A549 (cell line): ENCODE data around the gene TBCK. TPM values are rescaled to one million over a fixed set of nuclear protein-coding genes. Genes with fewer than 3 reads are reported as not detected.

Source experiments
- ATAC-seq, 2 experiments: fragments of 200-7000 bp in 1 of 2; fragments of >200 bp in 1 of 2; cut with Nextera tagmentation in 1 of 2; cut with Tn5 transposase in 1 of 2; 3 replicates each; pipeline versions ENCODE4 v1.8.0 to v1.9.1; 2018 to 2020; ENCODE audit warnings: mild to moderate bottlenecking in 1 of 2, moderate library complexity in 1 of 2
- CTCF ChIA-PET: fragments of 300-600 bp; sonication (Branson Sonifier 250); formaldehyde crosslinking; extraction: SDS; loops from one replicate; lab custom pipeline; 2021; ENCODE audit warnings: antibody characterized with exemption, inconsistent platforms; lab: Yijun Ruan, JAX
- POLR2A ChIA-PET: fragments of 350-600 bp; formaldehyde crosslinking; extraction: SDS; loops from one replicate; lab custom pipeline; 2021; ENCODE audit warnings: antibody characterized with exemption, inconsistent platforms; lab: Yijun Ruan, JAX
- DNase-seq, 2 experiments: peaks; one replicate each; pipeline versions ENCODE4 v3.0.0 to v3.0.0-alpha.2; 2011 to 2016; ENCODE audit warnings: low read depth in 1 of 2, low spot score in 1 of 2
- FAIRE-seq: peaks from 2 replicates; lab custom pipeline; 2011; peaks lifted over from hg19 to GRCh38; lab: Jason Lieb, UNC
- H3K27ac ChIP-seq, 2 experiments: fragments of >200 bp; sonication (Bioruptor Twin); formaldehyde crosslinking; 3 replicates each; pipeline ENCODE4 v1.5.1; 2016 to 2017
- H3K4me1 ChIP-seq: fragments of >200 bp; sonication (Bioruptor Twin); formaldehyde crosslinking; 3 replicates; pipeline ENCODE4 v1.6.1; 2016
- H3K4me2 ChIP-seq: fragments of >200 bp; sonication (Bioruptor Twin); formaldehyde crosslinking; 3 replicates; pipeline ENCODE4 v1.6.1; 2016
- H3K4me3 ChIP-seq: fragments of >200 bp; sonication (Bioruptor Twin); formaldehyde crosslinking; 3 replicates; pipeline ENCODE4 v1.5.1; 2016
- H3K9me3 ChIP-seq: fragments of >200 bp; sonication (Bioruptor Twin); formaldehyde crosslinking; 3 replicates; pipeline ENCODE4 v1.6.1; 2016
- CHD2 ChIP-seq: fragments of 150-350 bp; IDR thresholded peaks from 2 replicates; pipeline ENCODE4 v1.6.1; 2014; ENCODE audit warnings: low read length; ENCODE audit not compliant: partially characterized antibody
- EHF ChIP-seq: fragments of 250-450 bp; sonication (Bioruptor Pico); IDR thresholded peaks from 2 replicates; pipeline ENCODE4 v1.5.0; 2020; ENCODE audit warnings: mild to moderate bottlenecking
- EHMT2 ChIP-seq: fragments of 200-600 bp; sonication (generic); IDR thresholded peaks from 2 replicates; pipeline ENCODE4 v1.6.1; 2016; ENCODE audit warnings: antibody characterized with exemption, low read depth, mild to moderate bottlenecking, moderate library complexity
- FOSL2 ChIP-seq, 2 experiments: fragments of 450-650 bp in 1 of 2; fragments of >200 bp in 1 of 2; sonication (Bioruptor Twin) in 1 of 2; formaldehyde crosslinking; IDR thresholded peaks; 2 replicates each; pipeline versions ENCODE4 v1.5.0 to v1.6.1; 2016 to 2020; ENCODE audit warnings: mild to moderate bottlenecking in 1 of 2, moderate library complexity in 1 of 2
- HDAC2 ChIP-seq: fragments of 200-600 bp; sonication (generic); IDR thresholded peaks from 2 replicates; pipeline ENCODE4 v1.6.1; 2016
- HEYL ChIP-seq: fragments of 250-450 bp; sonication (Bioruptor Pico); IDR thresholded peaks from 2 replicates; pipeline ENCODE4 v1.8.0; 2021; ENCODE audit warnings: mild to moderate bottlenecking, moderate library complexity
- HOXA7 ChIP-seq: fragments of 250-450 bp; sonication (Bioruptor Pico); IDR thresholded peaks from 2 replicates; pipeline ENCODE4 v1.5.0; 2020; ENCODE audit warnings: mild to moderate bottlenecking, moderate library complexity
- HOXB13 ChIP-seq: fragments of 250-450 bp; sonication (Bioruptor Pico); IDR thresholded peaks from 2 replicates; pipeline ENCODE4 v1.5.0; 2020; ENCODE audit warnings: low read depth, mild to moderate bottlenecking, moderate library complexity
- JUN ChIP-seq, 2 experiments: fragments of >200 bp; sonication (Bioruptor Twin); formaldehyde crosslinking; IDR thresholded peaks; 2 replicates in 1 of 2; 3 replicates in 1 of 2; pipeline ENCODE4 v1.6.1; 2016 to 2017
- KDM5A ChIP-seq: fragments of 200-600 bp; sonication (generic); IDR thresholded peaks from 2 replicates; pipeline ENCODE4 v1.6.1; 2016; ENCODE audit warnings: antibody characterized with exemption, mild to moderate bottlenecking
- MAFK ChIP-seq: fragments of 450-650 bp; IDR thresholded peaks from 2 replicates; pipeline ENCODE4 v1.6.1; 2014; ENCODE audit not compliant: partially characterized antibody
- MAZ ChIP-seq: fragments of 150-350 bp; IDR thresholded peaks from 2 replicates; pipeline ENCODE4 v1.6.1; 2014; ENCODE audit warnings: antibody characterized with exemption, low read depth, low read length, borderline replicate concordance
- NPAS2 ChIP-seq: fragments of 250-450 bp; sonication (Bioruptor Pico); IDR thresholded peaks from 2 replicates; pipeline ENCODE4 v1.8.0; 2022; ENCODE audit warnings: mild to moderate bottlenecking, moderate library complexity, borderline replicate concordance
- NR3C1 ChIP-seq: fragments of >200 bp; sonication (Bioruptor Twin); formaldehyde crosslinking; IDR thresholded peaks from 3 replicates; pipeline ENCODE4 v1.6.1; 2017
- RARB ChIP-seq: fragments of 250-450 bp; sonication (Bioruptor Pico); IDR thresholded peaks from 2 replicates; pipeline ENCODE4 v1.8.0; 2021; ENCODE audit warnings: mild to moderate bottlenecking, moderate library complexity
- REST ChIP-seq: fragments of 200-600 bp; sonication (generic); IDR thresholded peaks from 2 replicates; pipeline ENCODE4 v1.6.1; 2016; ENCODE audit warnings: antibody characterized with exemption, mild to moderate bottlenecking, moderate library complexity
- RFX5 ChIP-seq: fragments of 450-650 bp; IDR thresholded peaks from 2 replicates; pipeline ENCODE4 v1.7.1; 2014; ENCODE audit warnings: antibody characterized with exemption, mild to moderate bottlenecking, moderate library complexity
- SREBF2 ChIP-seq: fragments of 450-650 bp; IDR thresholded peaks from 2 replicates; pipeline ENCODE4 v1.6.1; 2014; ENCODE audit warnings: mild to moderate bottlenecking, moderate library complexity
- TP53 ChIP-seq: fragments of 250-450 bp; sonication (Bioruptor Pico); IDR thresholded peaks from 2 replicates; pipeline ENCODE4 v1.5.0; 2021; ENCODE audit warnings: mild to moderate bottlenecking, moderate library complexity
- ZFP36 ChIP-seq: fragments of 450-650 bp; IDR thresholded peaks from 2 replicates; pipeline ENCODE4 v1.6.1; 2014; ENCODE audit warnings: borderline replicate concordance; ENCODE audit not compliant: partially characterized antibody
- ZNF302 ChIP-seq: fragments of 250-450 bp; sonication (Bioruptor Pico); IDR thresholded peaks from 2 replicates; pipeline ENCODE4 v1.9.0; 2021; ENCODE audit warnings: inconsistent platforms, mild to moderate bottlenecking, moderate library complexity
- WGBS: methylation state at CpG from one replicate; pipeline ENCODE4 v1.1.6; 2017; ENCODE audit errors: missing lambda C conversion rate; 5-methylcytosine and 5-hydroxymethylcytosine counted together
- polyA plus RNA-seq, 4 experiments: library from polyadenylated mRNA; depleted of rRNA in 3 of 4; stranded (reverse); fragments of >200 nt; fragmentation: RNase III in 1 of 4; extraction: RNeasy Plus Mini Kit Qiagen cat#74134 plus additional on column Dnase treatment in 1 of 4; gene quantifications; 2 replicates in 3 of 4; 3 replicates in 1 of 4; pipeline ENCODE4 v1.2.3, GENCODE V29; 2011 to 2017
- TF ChIP-seq, protein P1 (sequence below): IDR thresholded peaks from 2 replicates; pipeline ENCODE4 v1.6.1; 2012
- TF ChIP-seq, protein P2 (sequence below): fragments of >200 bp; sonication (Bioruptor Twin); formaldehyde crosslinking; IDR thresholded peaks from 3 replicates; pipeline ENCODE4 v1.5.1; 2016
- TF ChIP-seq, protein P3 (sequence below): fragments of >200 bp; sonication (Bioruptor Twin); formaldehyde crosslinking; IDR thresholded peaks from 3 replicates; pipeline ENCODE4 v1.6.1; 2016
- TF ChIP-seq, protein P4 (sequence below): fragments of >200 bp; sonication (Bioruptor Twin); formaldehyde crosslinking; IDR thresholded peaks from 2 replicates; pipeline ENCODE4 v1.6.1; 2016

Gene TBCK
- polyA plus RNA-seq, 2 of the 4 experiments (the other 2 are of a cell fraction): 3.9 to 18.4 TPM

DNA sequence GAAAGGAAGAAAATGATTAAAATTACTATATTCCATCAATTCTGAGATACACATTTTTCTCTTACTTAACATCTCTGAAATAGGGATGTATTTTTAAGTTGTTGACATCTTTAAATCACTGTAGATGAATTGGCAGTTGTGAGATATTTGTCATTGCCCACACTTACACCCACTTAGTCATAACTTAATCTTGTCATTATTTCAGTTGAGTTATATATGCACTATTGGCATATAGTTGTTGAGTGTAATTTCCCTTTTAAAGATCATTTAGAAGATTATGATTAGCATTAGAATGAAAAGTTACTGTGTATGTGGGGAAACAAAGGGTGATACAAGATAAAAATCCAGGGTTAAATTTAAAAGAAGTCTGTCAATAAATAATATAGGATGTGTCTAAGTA lies 2.5 kb upstream of the TBCK start:
- Histone ChIP-seq H3K4me3 (no peak overlapping the region), H3K4me2 (peak overlapping the region; percentile 97; the same call in 2 of the 3 replicates)
- CTCF ChIA-PET: no interaction called here

GRCh38 chr4:106317815-106318214 lies 1.8 kb upstream of the TBCK start:
- WGBS: 56% methylated on average over 1 of the region's 1 CpG
- FAIRE-seq (no peak), DNase-seq (no peak), ATAC-seq (no peak)
- H3K4me3 ChIP-seq: peak overlapping the region; percentile 91; the same call in 2 of the 3 replicates
- no peaks in the 10 kb centered on the region for H3K9me3 ChIP-seq
- no peak for TF ChIP-seq MAFK
- no peak for TF ChIP-seq ZNF302 (CRISPR knock-in tag)
- no peak for TF ChIP-seq RFX5
- no peak for TF ChIP-seq FOSL2 (IDR thresholded peaks at IDR 0.05)
- no peak for TF ChIP-seq FOSL2 (CRISPR knock-in tag; IDR thresholded peaks at IDR 0.05)
- no peak for TF ChIP-seq EHMT2
- TF ChIP-seq NPAS2 (CRISPR knock-in tag): no peak
- TF ChIP-seq HOXB13 (CRISPR knock-in tag): no peak
- TF ChIP-seq RARB: no peak
- TF ChIP-seq EHF (CRISPR knock-in tag): no peak
- TF ChIP-seq HDAC2: no peak
- no peak for TF ChIP-seq SREBF2
- TF ChIP-seq, protein P1, sequence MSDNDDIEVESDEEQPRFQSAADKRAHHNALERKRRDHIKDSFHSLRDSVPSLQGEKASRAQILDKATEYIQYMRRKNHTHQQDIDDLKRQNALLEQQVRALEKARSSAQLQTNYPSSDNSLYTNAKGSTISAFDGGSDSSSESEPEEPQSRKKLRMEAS: no peak
- TF ChIP-seq JUN (IDR thresholded peaks at IDR 0.05): no peak
- TF ChIP-seq, protein P2, sequence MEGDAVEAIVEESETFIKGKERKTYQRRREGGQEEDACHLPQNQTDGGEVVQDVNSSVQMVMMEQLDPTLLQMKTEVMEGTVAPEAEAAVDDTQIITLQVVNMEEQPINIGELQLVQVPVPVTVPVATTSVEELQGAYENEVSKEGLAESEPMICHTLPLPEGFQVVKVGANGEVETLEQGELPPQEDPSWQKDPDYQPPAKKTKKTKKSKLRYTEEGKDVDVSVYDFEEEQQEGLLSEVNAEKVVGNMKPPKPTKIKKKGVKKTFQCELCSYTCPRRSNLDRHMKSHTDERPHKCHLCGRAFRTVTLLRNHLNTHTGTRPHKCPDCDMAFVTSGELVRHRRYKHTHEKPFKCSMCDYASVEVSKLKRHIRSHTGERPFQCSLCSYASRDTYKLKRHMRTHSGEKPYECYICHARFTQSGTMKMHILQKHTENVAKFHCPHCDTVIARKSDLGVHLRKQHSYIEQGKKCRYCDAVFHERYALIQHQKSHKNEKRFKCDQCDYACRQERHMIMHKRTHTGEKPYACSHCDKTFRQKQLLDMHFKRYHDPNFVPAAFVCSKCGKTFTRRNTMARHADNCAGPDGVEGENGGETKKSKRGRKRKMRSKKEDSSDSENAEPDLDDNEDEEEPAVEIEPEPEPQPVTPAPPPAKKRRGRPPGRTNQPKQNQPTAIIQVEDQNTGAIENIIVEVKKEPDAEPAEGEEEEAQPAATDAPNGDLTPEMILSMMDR: no peak
- no peak for TF ChIP-seq ZFP36
- TF ChIP-seq, protein P3, sequence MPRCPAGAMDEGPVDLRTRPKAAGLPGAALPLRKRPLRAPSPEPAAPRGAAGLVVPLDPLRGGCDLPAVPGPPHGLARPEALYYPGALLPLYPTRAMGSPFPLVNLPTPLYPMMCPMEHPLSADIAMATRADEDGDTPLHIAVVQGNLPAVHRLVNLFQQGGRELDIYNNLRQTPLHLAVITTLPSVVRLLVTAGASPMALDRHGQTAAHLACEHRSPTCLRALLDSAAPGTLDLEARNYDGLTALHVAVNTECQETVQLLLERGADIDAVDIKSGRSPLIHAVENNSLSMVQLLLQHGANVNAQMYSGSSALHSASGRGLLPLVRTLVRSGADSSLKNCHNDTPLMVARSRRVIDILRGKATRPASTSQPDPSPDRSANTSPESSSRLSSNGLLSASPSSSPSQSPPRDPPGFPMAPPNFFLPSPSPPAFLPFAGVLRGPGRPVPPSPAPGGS: no peak
- TF ChIP-seq HOXA7 (CRISPR knock-in tag): no peak
- ChIA-PET POLR2A (no interaction called here), CTCF (no interaction called here)
- H3K27ac ChIP-seq: no peak overlapping the region
- peaks cover 35% of the 10 kb centered on the region; the same call in 2 of the 3 replicates for H3K4me1 ChIP-seq
- H3K4me2 ChIP-seq: peak overlapping the region; percentile 97

More for the DNA sequence above, 2.5 kb upstream of the TBCK start:
- TF ChIP-seq JUN (IDR thresholded peaks at IDR 0.05): no peak
- no peak for TF ChIP-seq KDM5A
- no peak for TF ChIP-seq HEYL (CRISPR knock-in tag)
- TF ChIP-seq FOSL2 (IDR thresholded peaks at IDR 0.05): no peak
- TF ChIP-seq FOSL2 (CRISPR knock-in tag; IDR thresholded peaks at IDR 0.05): no peak
- no peak for TF ChIP-seq HDAC2
- Histone ChIP-seq H3K4me1 (peaks cover 41% of the 10 kb centered on the region), H3K27ac (no peak overlapping the region), H3K9me3 (no peaks in the 10 kb centered on the region)
- DNase-seq (no peak), ATAC-seq (no peak), FAIRE-seq (no peak)
- POLR2A ChIA-PET: no interaction called here

- ATAC-seq: no peak
- DNase-seq: peak in 1 of 2 experiments; percentile 0
- Histone ChIP-seq H3K27ac (peak overlapping the region; percentile 90 to 100), H3K9me3 (no peaks in the 10 kb centered on the region), H3K4me3 (peak overlapping the region; percentile 91), H3K4me1 (peaks cover 29% of the 10 kb centered on the region; the same call in 2 of the 3 replicates), H3K4me2 (peak overlapping the region; percentile 97)
- CTCF ChIA-PET: interaction anchor here (1.0 kb wide), 1 partner anchor 12 kb away, joined by 3 read pairs; no protein-coding TSS in a partner anchor
- POLR2A ChIA-PET: no interaction called here
- 5% methylated on average over 13 of the region's 13 CpGs for WGBS
- no peak for FAIRE-seq
- TF ChIP-seq, protein P3: no peak
- TF ChIP-seq CHD2 (no peak), MAZ (no peak), NR3C1 (no peak), FOSL2 (IDR thresholded peaks at IDR 0.05) (no peak), FOSL2 (CRISPR knock-in tag; IDR thresholded peaks at IDR 0.05) (no peak), TP53 (CRISPR knock-in tag) (no peak), REST (no peak), HDAC2 (no peak)
- TF ChIP-seq, protein P4, sequence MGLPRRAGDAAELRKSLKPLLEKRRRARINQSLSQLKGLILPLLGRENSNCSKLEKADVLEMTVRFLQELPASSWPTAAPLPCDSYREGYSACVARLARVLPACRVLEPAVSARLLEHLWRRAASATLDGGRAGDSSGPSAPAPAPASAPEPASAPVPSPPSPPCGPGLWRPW: no peak
These were observed 882 bp upstream of the TBCK start for GRCh38 chr4:106316773-106317409.
